Breast epithelium (tissue), 3 donors: ENCODE measurements around the gene MYO18B.

Experiments
- POLR2A ChIP-seq: fragments of 450-650 bp; IDR thresholded peaks from one replicate; pipeline ENCODE4 v1.6.1; 2016; ENCODE audit warnings: antibody characterized with exemption, mild to moderate bottlenecking, moderate library complexity
- POLR2AphosphoS5 ChIP-seq, 3 donors: sonication (generic); formaldehyde crosslinking; IDR thresholded peaks; one replicate each; pipeline ENCODE4 v1.6.1; 2017; ENCODE audit warnings: antibody characterized with exemption in 3 of 3
- TF ChIP-seq, protein P1 (sequence below), 3 donors: fragments of 450-650 bp; IDR thresholded peaks; one replicate each; pipeline ENCODE4 v1.5.1; 2016 to 2017; ENCODE audit warnings: antibody characterized with exemption in 3 of 3, mild to moderate bottlenecking in 3 of 3, moderate library complexity in 3 of 3

DNA sequence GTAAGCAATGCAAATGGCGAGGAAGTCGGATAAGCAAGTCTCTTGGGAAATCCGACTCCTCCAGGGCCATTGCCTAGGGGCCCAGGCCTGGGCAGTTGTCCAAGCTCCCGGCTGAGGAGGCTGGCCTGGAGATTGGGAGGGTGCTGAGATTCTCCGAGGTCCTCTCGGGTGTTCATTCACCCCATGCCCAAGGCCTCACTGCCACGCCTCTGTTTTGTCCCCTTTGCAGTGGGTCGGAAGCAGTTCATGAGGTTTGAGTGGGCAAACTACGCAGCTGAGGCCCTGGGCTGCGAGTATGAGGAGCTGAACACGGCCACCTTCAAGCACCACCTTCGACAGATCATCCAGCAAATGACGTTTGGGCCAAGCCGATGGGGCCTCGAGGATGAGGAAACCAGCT, 81.3 kb downstream of the MYO18B start:
- TF ChIP-seq, protein P1, sequence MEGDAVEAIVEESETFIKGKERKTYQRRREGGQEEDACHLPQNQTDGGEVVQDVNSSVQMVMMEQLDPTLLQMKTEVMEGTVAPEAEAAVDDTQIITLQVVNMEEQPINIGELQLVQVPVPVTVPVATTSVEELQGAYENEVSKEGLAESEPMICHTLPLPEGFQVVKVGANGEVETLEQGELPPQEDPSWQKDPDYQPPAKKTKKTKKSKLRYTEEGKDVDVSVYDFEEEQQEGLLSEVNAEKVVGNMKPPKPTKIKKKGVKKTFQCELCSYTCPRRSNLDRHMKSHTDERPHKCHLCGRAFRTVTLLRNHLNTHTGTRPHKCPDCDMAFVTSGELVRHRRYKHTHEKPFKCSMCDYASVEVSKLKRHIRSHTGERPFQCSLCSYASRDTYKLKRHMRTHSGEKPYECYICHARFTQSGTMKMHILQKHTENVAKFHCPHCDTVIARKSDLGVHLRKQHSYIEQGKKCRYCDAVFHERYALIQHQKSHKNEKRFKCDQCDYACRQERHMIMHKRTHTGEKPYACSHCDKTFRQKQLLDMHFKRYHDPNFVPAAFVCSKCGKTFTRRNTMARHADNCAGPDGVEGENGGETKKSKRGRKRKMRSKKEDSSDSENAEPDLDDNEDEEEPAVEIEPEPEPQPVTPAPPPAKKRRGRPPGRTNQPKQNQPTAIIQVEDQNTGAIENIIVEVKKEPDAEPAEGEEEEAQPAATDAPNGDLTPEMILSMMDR (IDR thresholded peaks at IDR 0.05) = no peak
- TF ChIP-seq POLR2A (no peak), POLR2AphosphoS5 (IDR thresholded peaks at IDR 0.05) (no peak)
